HAP-1 (cell line): ENCODE data around the gene YTHDC2.
"Not testable (repeated sequence)": the region's sequence is repeated elsewhere in the genome, so short reads cannot be mapped to it uniquely, and the experiment has no call there.

Experiments
- DNase-seq, 2 experiments: peaks; one replicate each; pipeline ENCODE4 v3.0.0-alpha.2; 2016 to 2020; ENCODE audit warnings: low spot score in 2 of 2
- H3K27me3 ChIP-seq: fragments of 250-450 bp; sonication (Bioruptor Pico); 2 replicates; pipeline ENCODE4 v1.5.1; 2020; ENCODE audit warnings: low read depth, mild to moderate bottlenecking, moderate library complexity
- H3K36me3 ChIP-seq: fragments of 250-450 bp; sonication (Bioruptor Pico); replicated peaks from 2 replicates; pipeline ENCODE4 v1.5.1; 2020; ENCODE audit warnings: mild to moderate bottlenecking
- H3K4me1 ChIP-seq: fragments of 250-450 bp; sonication (Bioruptor Pico); 2 replicates; pipeline ENCODE4 v1.5.1; 2020; ENCODE audit warnings: mild to moderate bottlenecking
- H3K4me3 ChIP-seq: fragments of 250-450 bp; sonication (Bioruptor Pico); 2 replicates; pipeline ENCODE4 v1.5.1; 2020; ENCODE audit warnings: mild to moderate bottlenecking, moderate library complexity
- H3K9me3 ChIP-seq: fragments of 250-450 bp; sonication (Bioruptor Pico); 2 replicates; pipeline ENCODE4 v1.5.1; 2020; ENCODE audit warnings: mild to moderate bottlenecking, moderate library complexity
- in situ Hi-C: fragments of 300-500 bp; cut with MboI; formaldehyde crosslinking; loops from 3 replicates; pipeline ENCODE4 v1.14.3; 2020; ENCODE audit warnings: low sequenced_read_pairs, inconsistent platforms, mixed read lengths

YTHDC2 gene

GRCh38 chr5:113598150-113598549 is 84.7 kb downstream of the YTHDC2 start:
- DNase-seq = peak in 1 of 2 experiments; percentile 48
- H3K4me3 ChIP-seq = no peak overlapping the region
- H3K27me3 ChIP-seq = no peaks in the 10 kb centered on the region
- no peaks in the 10 kb centered on the region for H3K36me3 ChIP-seq
- in situ Hi-C loops = no loop called here
- H3K9me3 ChIP-seq = no peaks in the 10 kb centered on the region
- peaks cover 9% of the 10 kb centered on the region for H3K4me1 ChIP-seq

GRCh38 chr5:113598926-113599325 is 85.4 kb downstream of the YTHDC2 start:
- in situ Hi-C loops = no loop called here
- Histone ChIP-seq H3K9me3 (no peaks in the 10 kb centered on the region), H3K4me1 (peaks cover 9% of the 10 kb centered on the region), H3K27me3 (no peaks in the 10 kb centered on the region), H3K36me3 (no peaks in the 10 kb centered on the region), H3K4me3 (no peak overlapping the region)
- DNase-seq = no peak

GRCh38 chr5:113600255-113600905 is 86.9 kb downstream of the YTHDC2 start:
- Histone ChIP-seq H3K4me3 (no peak overlapping the region), H3K27me3 (no peaks in the 10 kb centered on the region), H3K9me3 (no peaks in the 10 kb centered on the region), H3K4me1 (peaks cover 9% of the 10 kb centered on the region), H3K36me3 (no peaks in the 10 kb centered on the region)
- DNase-seq = no peak
- in situ Hi-C loops = no loop called here

- Histone ChIP-seq H3K4me1 (peaks cover 9% of the 10 kb centered on the region), H3K27me3 (no peaks in the 10 kb centered on the region), H3K9me3 (no peaks in the 10 kb centered on the region), H3K4me3 (no peak overlapping the region), H3K36me3 (no peaks in the 10 kb centered on the region)
- in situ Hi-C loops = no loop called here
- no peak for DNase-seq
Observed at GRCh38 chr5:113601423-113601822, 87.9 kb downstream of the YTHDC2 start.

GRCh38 chr5:113603246-113603645 is 89.8 kb downstream of the YTHDC2 start:
- H3K4me1 ChIP-seq, H3K9me3 ChIP-seq, H3K36me3 ChIP-seq, H3K27me3 ChIP-seq, DNase-seq, H3K4me3 ChIP-seq, in situ Hi-C loops: not testable (repeated sequence)

GRCh38 chr5:113606298-113607134 is 93.0 kb downstream of the YTHDC2 start:
- H3K27me3 ChIP-seq = no peaks in the 10 kb centered on the region
- no peak overlapping the region for H3K4me3 ChIP-seq
- peak; percentile 64 to 74 for DNase-seq
- H3K9me3 ChIP-seq = no peaks in the 10 kb centered on the region
- no peaks in the 10 kb centered on the region for H3K4me1 ChIP-seq
- in situ Hi-C loops = loop anchor here (5.0 kb wide), 1 partner anchor 604 kb away; no protein-coding TSS in a partner anchor
- H3K36me3 ChIP-seq = no peaks in the 10 kb centered on the region

GRCh38 chr5:113607361-113607760 is 93.9 kb downstream of the YTHDC2 start:
- H3K27me3 ChIP-seq = no peaks in the 10 kb centered on the region
- in situ Hi-C loops = loop anchor here (5.0 kb wide), 1 partner anchor 605 kb away; no protein-coding TSS in a partner anchor

GRCh38 chr5:113608113-113608596 is 94.7 kb downstream of the YTHDC2 start:
- 0 out of 2 replicates have a peak, but pooled peaks cover 2% of the 10 kb centered on the region for H3K27me3 ChIP-seq
- no peaks in the 10 kb centered on the region for H3K4me1 ChIP-seq
- DNase-seq = no peak
- no peaks in the 10 kb centered on the region for H3K9me3 ChIP-seq
- in situ Hi-C loops = loop anchor here (5.0 kb wide), 1 partner anchor 606 kb away; no protein-coding TSS in a partner anchor
- H3K36me3 ChIP-seq = no peaks in the 10 kb centered on the region
- no peak overlapping the region for H3K4me3 ChIP-seq

More at GRCh38 chr5:113607361-113607760, 93.9 kb downstream of the YTHDC2 start:
- DNase-seq = no peak
- H3K36me3 ChIP-seq = no peaks in the 10 kb centered on the region
- H3K4me1 ChIP-seq = no peaks in the 10 kb centered on the region
- no peak overlapping the region for H3K4me3 ChIP-seq
- H3K9me3 ChIP-seq = no peaks in the 10 kb centered on the region

- Histone ChIP-seq H3K4me1 (no peaks in the 10 kb centered on the region), H3K27me3 (peaks cover 4% of the 10 kb centered on the region; the same call in 1 of the 2 replicates), H3K4me3 (no peak overlapping the region), H3K36me3 (no peaks in the 10 kb centered on the region), H3K9me3 (no peaks in the 10 kb centered on the region)
- in situ Hi-C loops = no loop called here
- DNase-seq = peak in 1 of 2 experiments; percentile 62
Observed at GRCh38 chr5:113612060-113612496, 98.6 kb downstream of the YTHDC2 start.

GRCh38 chr5:113614191-113614590 is 100.7 kb downstream of the YTHDC2 start:
- H3K9me3 ChIP-seq = no peaks in the 10 kb centered on the region
- DNase-seq = no peak
- no peak overlapping the region for H3K4me3 ChIP-seq
- in situ Hi-C loops = no loop called here
- no peaks in the 10 kb centered on the region for H3K36me3 ChIP-seq
- H3K27me3 ChIP-seq = peaks cover 4% of the 10 kb centered on the region; the same call in 1 of the 2 replicates
- H3K4me1 ChIP-seq = no peaks in the 10 kb centered on the region

- Histone ChIP-seq H3K4me1 (no peaks in the 10 kb centered on the region), H3K27me3 (peaks cover 4% of the 10 kb centered on the region; the same call in 1 of the 2 replicates), H3K9me3 (no peaks in the 10 kb centered on the region), H3K36me3 (no peaks in the 10 kb centered on the region), H3K4me3 (no peak overlapping the region)
- DNase-seq = no peak
- in situ Hi-C loops = no loop called here
Observed at GRCh38 chr5:113615708-113616107, 102.2 kb downstream of the YTHDC2 start.

- no peak overlapping the region for H3K4me3 ChIP-seq
- H3K4me1 ChIP-seq = no peaks in the 10 kb centered on the region
- no peaks in the 10 kb centered on the region for H3K36me3 ChIP-seq
- no peaks in the 10 kb centered on the region for H3K9me3 ChIP-seq
- in situ Hi-C loops = no loop called here
- H3K27me3 ChIP-seq = peaks cover 4% of the 10 kb centered on the region; the same call in 1 of the 2 replicates
- DNase-seq = no peak
Observed at GRCh38 chr5:113617191-113617796, 103.8 kb downstream of the YTHDC2 start.

GRCh38 chr5:113632996-113633395 is 119.5 kb downstream of the YTHDC2 start:
- in situ Hi-C loops = no loop called here
- 0 out of 2 replicates have a peak, but pooled peaks cover 3% of the 10 kb centered on the region for H3K27me3 ChIP-seq
- no peak overlapping the region for H3K4me3 ChIP-seq

More at GRCh38 chr5:113632996-113633395, 119.5 kb downstream of the YTHDC2 start:
- Histone ChIP-seq H3K4me1 (no peaks in the 10 kb centered on the region), H3K9me3 (no peaks in the 10 kb centered on the region), H3K36me3 (no peaks in the 10 kb centered on the region)
- DNase-seq = no peak
